ENCODE results near the gene PNLIPRP2. TPM values are rescaled to one million over a fixed set of nuclear protein-coding genes. Genes with fewer than 3 reads are reported as not detected.

Gene PNLIPRP2
- total RNA-seq, 1 donor from 2014 or later: 1.6 TPM

DNA sequence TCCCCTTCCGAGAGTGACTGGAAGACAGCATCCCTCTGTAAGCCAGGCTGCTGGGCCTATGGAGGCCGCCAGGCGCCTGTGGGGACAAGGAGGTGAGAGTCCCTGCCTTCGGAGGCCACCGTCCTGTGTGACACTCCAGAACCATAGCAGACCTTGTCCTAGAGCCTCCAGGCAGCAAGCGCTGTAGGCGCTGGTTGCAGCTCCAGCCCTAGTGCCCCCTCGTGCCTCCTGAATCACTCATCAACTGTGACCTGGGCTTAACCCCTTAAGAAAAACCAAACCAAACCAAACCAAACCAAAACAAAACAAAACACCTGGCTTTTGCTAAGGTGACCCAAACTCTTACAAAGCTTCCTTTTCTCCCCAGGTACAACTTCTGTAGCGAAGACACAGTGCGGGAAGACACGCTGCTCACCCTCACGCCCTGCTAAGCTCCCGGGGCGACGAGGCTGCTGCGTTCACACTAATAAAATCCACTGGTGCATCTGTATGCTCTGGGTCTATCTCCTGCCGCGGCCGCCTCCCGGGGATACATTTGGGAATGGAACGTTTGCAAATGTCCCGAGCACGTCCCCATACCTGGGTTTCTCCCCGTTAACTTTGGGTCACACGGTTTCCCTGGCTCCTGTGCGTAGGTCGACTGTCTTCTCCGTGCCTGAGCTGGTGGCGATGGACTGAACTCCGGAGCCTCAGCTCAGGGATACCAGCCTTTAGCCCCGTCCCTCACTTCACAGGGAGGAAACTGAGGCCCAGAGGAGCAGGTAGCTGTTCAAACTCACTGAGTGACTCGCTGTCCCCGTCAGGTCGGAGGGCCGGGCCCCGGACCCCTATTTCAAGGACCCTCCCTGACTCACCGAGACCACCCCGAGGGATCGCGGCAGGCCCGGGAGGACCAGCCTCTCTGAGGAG lies 11.8 kb upstream of the PNLIPRP2 start:
- Histone ChIP-seq H3K27me3 (peaks cover 20% of the 10 kb centered on the region), H3K4me2 (peak overlapping the region; percentile 99), H3K9ac (no peak overlapping the region), H4K20me1 (ENCODE audit: low read depth) (no peaks in the 10 kb centered on the region), H3K36me3 (no peaks in the 10 kb centered on the region), H3K4me3 (peak overlapping the region; percentile 72), H2AFZ (replicated peaks) (peak overlapping the region; percentile 100), H3K27ac (no peak overlapping the region), H3K9me3 (ENCODE audit: low read depth) (no peaks in the 10 kb centered on the region), H3F3A (ENCODE audit: low read depth) (no peaks in the 10 kb centered on the region), H3K4me1 (peaks cover 6% of the 10 kb centered on the region), H3K79me2 (ENCODE audit: low read depth) (no peaks in the 10 kb centered on the region)
- Mint-ChIP-seq H3K27ac (no peak overlapping the region), H3K27me3 (ENCODE audit: insufficient read depth, low read depth) (peaks cover 9% of the 10 kb centered on the region), H3K4me1 (peaks cover 4% of the 10 kb centered on the region), H3K4me3 (peak overlapping the region; percentile 82), H3K9me3 (peaks cover 2% of the 10 kb centered on the region), H3K36me3 (no peaks in the 10 kb centered on the region)
- peak; percentile 26 for DNase-seq (ENCODE audit: low spot score)
- TF ChIP-seq EZH2 (IDR thresholded peaks at IDR 0.05) (peak; percentile 25), EZH2phosphoT487 (IDR thresholded peaks at IDR 0.05) (no peak)

DNA sequence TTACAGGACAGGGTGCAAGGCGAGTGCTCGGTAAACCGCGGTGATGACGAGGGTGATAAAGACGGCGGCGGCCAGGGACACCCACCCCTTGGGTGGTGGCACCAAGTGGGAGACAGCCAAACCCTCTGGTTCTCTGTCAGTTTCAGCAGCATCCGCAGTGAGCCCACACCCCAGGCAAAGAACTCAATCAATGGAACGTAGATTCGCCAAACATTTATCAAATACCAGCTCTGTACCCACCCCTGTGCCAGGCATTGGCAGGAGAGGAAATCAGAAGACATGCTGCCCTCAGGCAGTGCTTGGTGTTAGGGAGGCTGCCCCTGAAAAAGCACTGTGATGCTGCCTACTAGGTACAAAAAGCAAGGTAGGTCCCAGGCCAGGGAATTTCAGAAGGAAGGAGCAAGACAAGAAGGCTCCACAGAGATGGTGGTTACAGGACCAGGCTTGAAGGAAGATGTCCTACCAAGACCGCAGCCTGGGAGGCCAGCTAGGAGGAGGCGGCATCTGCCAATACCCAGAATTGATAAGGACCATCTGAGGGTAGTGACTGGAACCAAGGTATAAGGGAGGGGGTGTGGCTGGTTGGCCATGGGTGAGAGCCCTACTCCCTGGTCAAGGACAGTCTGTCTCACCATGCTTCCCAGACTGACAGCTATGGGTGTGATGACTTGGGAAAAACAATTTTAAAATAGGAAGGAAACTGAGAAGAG lies 10.2 kb upstream of the PNLIPRP2 start:
- H3K27ac ChIP-seq: no peak overlapping the region
- H3K4me3 Mint-ChIP-seq: no peak overlapping the region
- TF ChIP-seq EZH2phosphoT487 (IDR thresholded peaks at IDR 0.05) (no peak), EZH2 (IDR thresholded peaks at IDR 0.05) (no peak)
- TF ChIP-seq, protein P1, sequence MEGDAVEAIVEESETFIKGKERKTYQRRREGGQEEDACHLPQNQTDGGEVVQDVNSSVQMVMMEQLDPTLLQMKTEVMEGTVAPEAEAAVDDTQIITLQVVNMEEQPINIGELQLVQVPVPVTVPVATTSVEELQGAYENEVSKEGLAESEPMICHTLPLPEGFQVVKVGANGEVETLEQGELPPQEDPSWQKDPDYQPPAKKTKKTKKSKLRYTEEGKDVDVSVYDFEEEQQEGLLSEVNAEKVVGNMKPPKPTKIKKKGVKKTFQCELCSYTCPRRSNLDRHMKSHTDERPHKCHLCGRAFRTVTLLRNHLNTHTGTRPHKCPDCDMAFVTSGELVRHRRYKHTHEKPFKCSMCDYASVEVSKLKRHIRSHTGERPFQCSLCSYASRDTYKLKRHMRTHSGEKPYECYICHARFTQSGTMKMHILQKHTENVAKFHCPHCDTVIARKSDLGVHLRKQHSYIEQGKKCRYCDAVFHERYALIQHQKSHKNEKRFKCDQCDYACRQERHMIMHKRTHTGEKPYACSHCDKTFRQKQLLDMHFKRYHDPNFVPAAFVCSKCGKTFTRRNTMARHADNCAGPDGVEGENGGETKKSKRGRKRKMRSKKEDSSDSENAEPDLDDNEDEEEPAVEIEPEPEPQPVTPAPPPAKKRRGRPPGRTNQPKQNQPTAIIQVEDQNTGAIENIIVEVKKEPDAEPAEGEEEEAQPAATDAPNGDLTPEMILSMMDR (IDR thresholded peaks at IDR 0.05): no peak
- no peak for DNase-seq (ENCODE audit: low spot score)
- H3K36me3 Mint-ChIP-seq: no peaks in the 10 kb centered on the region
- H3K9me3 ChIP-seq (ENCODE audit: low read depth): no peaks in the 10 kb centered on the region
- no peaks in the 10 kb centered on the region for H3F3A ChIP-seq (ENCODE audit: low read depth)
- peaks cover 4% of the 10 kb centered on the region for H3K9me3 Mint-ChIP-seq
- H3K9ac ChIP-seq: no peak overlapping the region
- H3K4me3 ChIP-seq: no peak overlapping the region
- H3K79me2 ChIP-seq (ENCODE audit: low read depth): no peaks in the 10 kb centered on the region
- H3K36me3 ChIP-seq: no peaks in the 10 kb centered on the region
- H3K27me3 ChIP-seq: peaks cover 20% of the 10 kb centered on the region
- peaks cover 9% of the 10 kb centered on the region for H3K27me3 Mint-ChIP-seq (ENCODE audit: insufficient read depth, low read depth)
- no peaks in the 10 kb centered on the region for H4K20me1 ChIP-seq (ENCODE audit: low read depth)
- no peak overlapping the region for H3K4me2 ChIP-seq
- no peak overlapping the region for H2AFZ ChIP-seq (replicated peaks)
- peaks cover 6% of the 10 kb centered on the region for H3K4me1 ChIP-seq
- peaks cover 4% of the 10 kb centered on the region for H3K4me1 Mint-ChIP-seq
- no peak overlapping the region for H3K27ac Mint-ChIP-seq

DNA sequence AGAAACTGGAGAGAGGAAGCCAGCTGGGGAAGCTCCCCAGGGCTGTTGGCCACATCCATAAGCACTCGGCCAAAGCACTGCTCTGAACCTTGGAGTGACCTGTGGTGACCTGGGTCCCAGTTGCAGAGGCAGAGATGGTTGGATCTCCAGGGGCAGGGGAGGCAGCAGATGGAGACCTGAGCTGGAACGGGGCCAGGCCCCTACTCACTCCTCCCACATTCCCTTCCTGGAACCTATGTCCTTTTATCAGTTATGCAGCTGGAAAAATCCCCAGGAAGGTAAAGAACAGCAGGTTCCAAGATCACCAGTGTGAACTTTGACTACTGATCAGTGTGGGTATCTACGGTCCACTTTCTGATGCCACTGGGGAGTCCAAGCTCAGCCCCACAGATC lies 9.6 kb upstream of the PNLIPRP2 start:
- Mint-ChIP-seq H3K9me3 (peaks cover 4% of the 10 kb centered on the region), H3K27me3 (ENCODE audit: insufficient read depth, low read depth) (peaks cover 9% of the 10 kb centered on the region), H3K4me1 (peaks cover 4% of the 10 kb centered on the region), H3K4me3 (no peak overlapping the region), H3K27ac (no peak overlapping the region), H3K36me3 (no peaks in the 10 kb centered on the region)
- TF ChIP-seq EZH2phosphoT487 (IDR thresholded peaks at IDR 0.05) (no peak), EZH2 (IDR thresholded peaks at IDR 0.05) (no peak)
- TF ChIP-seq, protein P1 (IDR thresholded peaks at IDR 0.05): no peak
- H3K4me1 ChIP-seq: peaks cover 6% of the 10 kb centered on the region
- H3K9me3 ChIP-seq (ENCODE audit: low read depth): no peaks in the 10 kb centered on the region
- no peaks in the 10 kb centered on the region for H3F3A ChIP-seq (ENCODE audit: low read depth)
- no peak overlapping the region for H3K27ac ChIP-seq
- H2AFZ ChIP-seq (replicated peaks): no peak overlapping the region
- no peaks in the 10 kb centered on the region for H3K36me3 ChIP-seq
- no peak overlapping the region for H3K9ac ChIP-seq
- DNase-seq (ENCODE audit: low spot score): no peak
- H3K79me2 ChIP-seq (ENCODE audit: low read depth): no peaks in the 10 kb centered on the region
- no peak overlapping the region for H3K4me3 ChIP-seq
- no peak overlapping the region for H3K4me2 ChIP-seq
- peaks cover 20% of the 10 kb centered on the region for H3K27me3 ChIP-seq
- no peaks in the 10 kb centered on the region for H4K20me1 ChIP-seq (ENCODE audit: low read depth)
